Vein endothelial cell (primary cell): Measurements from ENCODE around the gene CALML3. TPM values are rescaled to one million over a fixed set of nuclear protein-coding genes. Genes with fewer than 3 reads are reported as not detected.

Experiments used
- total RNA-seq: library from RNA; depleted of rRNA; stranded (reverse); fragments of >200 nt; gene quantifications from 2 replicates; pipeline ENCODE4 v1.2.3, GENCODE V29; 2012

CALML3 gene
- total RNA-seq: not detected in 2 replicates

GRCh38 chr10:5524641-5525560 is at the start of gene CALML3:
Gene CALML3, plus strand, starts transcription at chr10:5524961. Its CDS starts 125 bp downstream, at chr10:5525086.

GRCh38 chr10:5499493-5500140 is 25.1 kb upstream of the CALML3 start, which contains the start of gene CALML5:
Gene CALML5, minus strand, starts transcription at chr10:5499570. Its CDS starts 132 bp downstream, at chr10:5499438.

Other genes with a start within 250 kb of the CALML3 start
- gene UCN3, start 160.0 kb upstream of the CALML3 start, total RNA-seq: not detected in 2 replicates
- 1.1 and 1.3 TPM in 2 replicates for gene TUBAL3, start 120.1 kb upstream of the CALML3 start, total RNA-seq
- gene NET1, start 112.4 kb upstream of the CALML3 start, total RNA-seq: 24.8 and 35.6 TPM in 2 replicates
- not detected in 2 replicates for gene CALML5, start 25.4 kb upstream of the CALML3 start, total RNA-seq
- gene ASB13, start 141.6 kb downstream of the CALML3 start, total RNA-seq: 7.8 and 8.8 TPM in 2 replicates
- gene TASOR2, start 159.9 kb downstream of the CALML3 start, total RNA-seq: 74.0 and 76.4 TPM in 2 replicates